RKO (cell line): Measurements from ENCODE around the gene HOXB8.

ENCODE experiments used
- DNase-seq: peaks from one replicate; pipeline ENCODE4 v3.0.0-alpha.2; 2016; ENCODE audit warnings: low spot score

The HOXB8 gene

GRCh38 chr17:48596000-48596734 is 18.9 kb downstream of the HOXB8 start:
- DNase-seq, result no peak

- no peak for DNase-seq
Measured at GRCh38 chr17:48595278-48595999, 19.7 kb downstream of the HOXB8 start.

GRCh38 chr17:48594538-48595277 is 20.4 kb downstream of the HOXB8 start:
- DNase-seq, result no peak

- DNase-seq, result peak; percentile 52
Measured at GRCh38 chr17:48593840-48594537, 21.1 kb downstream of the HOXB8 start.

GRCh38 chr17:48593126-48593829 is 21.8 kb downstream of the HOXB8 start, which contains the start of gene HOXB5:
TSS of gene HOXB5 (minus strand) at chr17:48593779. CDS start at chr17:48593682, 97 bp downstream.
- no peak for DNase-seq

GRCh38 chr17:48592577-48592976 is 22.5 kb downstream of the HOXB8 start:
- DNase-seq, result no peak

- no peak for DNase-seq
Measured at GRCh38 chr17:48592057-48592514, 23.0 kb downstream of the HOXB8 start.

- no peak for DNase-seq
Measured at GRCh38 chr17:48591255-48592056, 23.6 kb downstream of the HOXB8 start.

GRCh38 chr17:48590607-48591161 is 24.4 kb downstream of the HOXB8 start:
- no peak for DNase-seq

GRCh38 chr17:48589831-48590606 is 25.1 kb downstream of the HOXB8 start, which contains the start of gene HOXB3:
TSS of gene HOXB3 (minus strand) at chr17:48590241. CDS start at chr17:48552474, 37,767 bp downstream.
- no peak for DNase-seq

GRCh38 chr17:48589060-48589830 is 25.8 kb downstream of the HOXB8 start:
- no peak for DNase-seq

- no peak for DNase-seq
Measured at GRCh38 chr17:48588528-48588927, 26.6 kb downstream of the HOXB8 start.

GRCh38 chr17:48588074-48588415 is 27.0 kb downstream of the HOXB8 start:
- DNase-seq, result no peak

GRCh38 chr17:48587276-48588073 is 27.6 kb downstream of the HOXB8 start:
- DNase-seq, result no peak

GRCh38 chr17:48586355-48587258 is 28.5 kb downstream of the HOXB8 start:
- peak; percentile 62 for DNase-seq

- DNase-seq, result no peak
Measured at GRCh38 chr17:48584223-48584741, 30.8 kb downstream of the HOXB8 start.
